HG02970 (cell line): ENCODE results near the gene FOLR2.

Experiments used
- ATAC-seq: cut with Tn5 transposase; IDR thresholded peaks from one replicate; pipeline ENCODE4 v1.9.1; 2021; ENCODE audit warnings: mild to moderate bottlenecking, moderate library complexity, moderate number of reproducible peaks; ENCODE audit not compliant: unreplicated experiment, low FRiP score

Gene FOLR2

GRCh38 chr11:72239849-72240460 is 23.4 kb downstream of the FOLR2 start:
- no peak for ATAC-seq

GRCh38 chr11:72240461-72241290 is 24.1 kb downstream of the FOLR2 start:
- no peak for ATAC-seq

GRCh38 chr11:72241291-72241781 is 24.7 kb downstream of the FOLR2 start:
- ATAC-seq, result no peak

- ATAC-seq, result no peak
These were observed 25.5 kb downstream of the FOLR2 start for GRCh38 chr11:72242141-72242540.

GRCh38 chr11:72243173-72244059 is 26.8 kb downstream of the FOLR2 start:
- no peak for ATAC-seq

GRCh38 chr11:72244060-72244360 is 27.4 kb downstream of the FOLR2 start, which contains the start of gene PHOX2A:
Gene PHOX2A (minus strand): TSS chr11:72244176. CDS start chr11:72244004, 172 bp downstream.
- ATAC-seq, result no peak

- ATAC-seq, result no peak
These were observed 28.0 kb downstream of the FOLR2 start for GRCh38 chr11:72244361-72245262.

- no peak for ATAC-seq
These were observed 28.7 kb downstream of the FOLR2 start for GRCh38 chr11:72245263-72245816.

- ATAC-seq, result no peak
These were observed 31.0 kb downstream of the FOLR2 start for GRCh38 chr11:72247584-72247983.

- no peak for ATAC-seq
These were observed 33.4 kb downstream of the FOLR2 start for GRCh38 chr11:72249961-72250360.

GRCh38 chr11:72250661-72251464 is 34.3 kb downstream of the FOLR2 start:
- ATAC-seq, result no peak

GRCh38 chr11:72251614-72252013 is 35.0 kb downstream of the FOLR2 start:
- ATAC-seq, result no peak

- no peak for ATAC-seq
These were observed 36.8 kb downstream of the FOLR2 start for GRCh38 chr11:72253392-72253791.

- no peak for ATAC-seq
These were observed 37.9 kb downstream of the FOLR2 start for GRCh38 chr11:72254299-72254993.

GRCh38 chr11:72257570-72257969 is 41.0 kb downstream of the FOLR2 start:
- no peak for ATAC-seq

GRCh38 chr11:72259490-72259889 is 42.9 kb downstream of the FOLR2 start:
- ATAC-seq, result no peak

GRCh38 chr11:72260574-72260973 is 44.0 kb downstream of the FOLR2 start:
- ATAC-seq, result no peak

GRCh38 chr11:72263361-72263760 is 46.8 kb downstream of the FOLR2 start:
- no peak for ATAC-seq
